Dermis microvascular lymphatic vessel endothelial cell (primary cell): ENCODE data around the gene RNLS. TPM values are rescaled to one million over a fixed set of nuclear protein-coding genes. Genes with fewer than 3 reads are reported as not detected.

Experiments used
- DNase-seq, 2 donors: peaks; one replicate each; pipeline versions ENCODE4 v3.0.0 to v3.0.0-alpha.2; 2010; ENCODE audit warnings: low read depth in 2 of 2
- total RNA-seq: library from RNA; depleted of rRNA; stranded (reverse); fragments of >200 nt; gene quantifications from 2 replicates; pipeline ENCODE4 v1.2.1, GENCODE V29; 2014

Gene RNLS
- total RNA-seq, 1 donor from 2014 or later: 0.39 TPM

GRCh38 chr10:88477343-88478085 lies 105.6 kb downstream of the RNLS start:
- no peak for DNase-seq

DNA sequence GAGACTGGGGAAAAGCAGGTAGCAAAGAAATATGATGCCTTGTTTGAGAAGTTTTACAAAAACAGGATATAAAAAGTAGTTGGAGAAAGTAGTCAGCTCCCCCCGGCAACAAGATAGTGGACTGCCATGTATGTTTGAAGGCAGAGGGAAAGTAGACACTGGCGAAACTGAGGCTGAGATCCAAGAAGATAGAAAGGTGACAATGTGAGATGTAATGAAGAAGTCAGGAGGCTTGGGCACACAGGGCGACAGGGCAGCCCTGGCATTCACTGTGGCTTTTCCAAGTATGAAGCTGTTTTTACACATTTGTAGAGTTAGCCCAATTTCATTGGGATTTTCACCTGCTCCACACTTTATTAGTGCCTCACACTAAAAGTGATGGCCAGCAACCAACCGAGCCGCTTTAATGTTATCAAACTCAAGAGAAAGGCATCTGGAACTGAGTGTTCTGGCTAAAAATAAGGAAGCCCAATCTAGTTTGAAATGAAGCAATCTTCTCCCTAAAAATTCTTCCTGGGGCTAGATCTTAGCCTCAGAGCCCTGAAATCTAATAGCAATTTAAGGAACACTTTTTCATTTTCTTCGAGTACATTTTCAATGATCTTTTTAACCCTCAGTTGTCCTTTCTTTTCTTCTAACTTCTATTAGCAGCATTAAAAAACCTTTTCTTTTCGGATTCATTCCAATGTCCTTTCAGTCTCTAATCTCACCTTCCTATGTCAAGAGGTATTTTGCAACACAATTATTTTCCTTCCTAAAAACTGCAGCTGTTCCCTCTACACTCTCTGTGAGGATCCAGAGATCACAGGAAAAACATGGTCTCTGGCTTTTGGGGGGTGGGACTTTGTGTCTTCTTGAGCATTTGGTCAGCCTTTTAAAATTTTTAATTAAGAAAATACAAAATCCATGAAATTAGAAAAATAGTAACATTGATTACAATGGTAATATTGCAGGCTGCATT lies 108.0 kb downstream of the RNLS start:
- DNase-seq: no peak

GRCh38 chr10:88473989-88474883 lies 108.9 kb downstream of the RNLS start:
- DNase-seq: no peak

DNA sequence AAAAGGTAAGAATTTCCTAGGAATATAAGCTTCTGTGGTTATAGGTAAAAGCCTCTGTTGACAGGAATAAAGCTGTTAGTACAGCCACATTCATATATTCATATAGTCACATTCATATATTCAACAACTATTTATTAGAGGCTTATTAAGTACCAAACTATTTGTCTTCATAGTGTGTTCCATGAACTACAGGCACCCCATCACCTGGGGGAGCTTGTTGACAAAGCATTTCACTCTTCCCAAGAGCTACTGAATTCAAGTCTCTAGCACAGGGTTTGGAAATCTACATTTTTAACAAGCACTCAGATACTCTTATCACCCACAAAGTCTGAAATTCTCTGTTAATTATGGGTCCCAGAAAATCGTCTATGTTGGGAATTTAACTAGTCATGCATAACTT lies 110.6 kb downstream of the RNLS start:
- peak in 1 of 2 donors; percentile 1 for DNase-seq

DNA sequence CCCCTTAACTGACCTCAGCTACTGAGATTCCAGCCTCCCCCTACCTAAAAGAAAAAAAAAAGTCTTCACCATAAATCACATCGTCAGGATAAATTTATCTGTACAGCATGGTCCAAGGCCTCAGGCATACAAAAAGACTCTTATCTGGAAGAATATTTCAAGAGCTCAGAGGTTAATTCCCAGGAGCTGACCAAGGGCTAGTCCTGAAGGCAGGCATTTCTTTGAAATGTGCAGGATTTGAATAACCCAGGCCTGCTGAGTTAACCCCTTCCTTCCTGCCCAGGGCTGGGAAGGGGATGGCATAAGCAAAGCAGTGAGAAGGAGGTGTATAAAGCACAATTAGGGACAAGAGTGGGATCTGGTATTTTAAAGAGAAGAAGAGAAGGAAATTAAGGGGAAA lies 111.2 kb downstream of the RNLS start:
- no peak for DNase-seq

- DNase-seq: no peak
These were observed 115.2 kb downstream of the RNLS start for GRCh38 chr10:88467835-88468485.

GRCh38 chr10:88466786-88467185 lies 116.3 kb downstream of the RNLS start:
- no peak for DNase-seq

DNA sequence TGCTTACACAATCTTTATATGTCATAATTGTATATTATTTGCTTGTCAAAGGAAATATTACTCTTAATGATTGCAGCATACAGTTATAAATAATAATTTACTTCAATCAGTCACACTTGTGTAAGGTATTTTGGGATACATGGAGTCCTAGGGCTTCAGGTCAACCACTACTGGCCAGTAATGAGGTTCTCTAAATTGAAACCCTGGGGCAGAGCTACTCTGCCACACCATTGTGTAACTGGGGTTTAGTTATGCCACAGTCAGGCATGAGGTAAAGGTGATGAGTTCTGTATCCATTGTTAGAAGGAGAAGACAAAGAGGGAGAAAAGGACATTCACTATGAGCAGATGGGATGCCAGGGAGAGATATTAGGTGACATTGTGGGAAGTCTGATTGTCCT lies 117.4 kb downstream of the RNLS start:
- no peak for DNase-seq

DNA sequence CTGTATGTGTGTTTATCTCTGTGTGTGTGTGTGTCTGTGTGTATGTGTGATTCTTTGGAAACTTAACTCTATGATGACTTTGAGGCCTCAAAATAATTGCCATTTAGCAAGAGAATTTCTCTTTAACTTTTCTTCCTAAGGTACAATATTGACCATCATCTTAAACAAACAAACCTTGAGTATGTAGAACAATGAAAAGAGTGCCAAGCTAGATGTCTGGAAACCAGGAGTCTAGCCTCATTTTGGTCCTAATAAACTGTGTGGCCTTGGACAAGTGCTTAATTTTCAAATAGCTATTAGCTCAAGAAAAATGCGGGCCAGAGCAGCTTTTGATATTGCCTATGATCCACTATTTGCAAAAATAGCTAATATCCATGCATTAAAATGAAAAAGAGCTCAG lies 119.3 kb downstream of the RNLS start:
- DNase-seq: no peak

DNA sequence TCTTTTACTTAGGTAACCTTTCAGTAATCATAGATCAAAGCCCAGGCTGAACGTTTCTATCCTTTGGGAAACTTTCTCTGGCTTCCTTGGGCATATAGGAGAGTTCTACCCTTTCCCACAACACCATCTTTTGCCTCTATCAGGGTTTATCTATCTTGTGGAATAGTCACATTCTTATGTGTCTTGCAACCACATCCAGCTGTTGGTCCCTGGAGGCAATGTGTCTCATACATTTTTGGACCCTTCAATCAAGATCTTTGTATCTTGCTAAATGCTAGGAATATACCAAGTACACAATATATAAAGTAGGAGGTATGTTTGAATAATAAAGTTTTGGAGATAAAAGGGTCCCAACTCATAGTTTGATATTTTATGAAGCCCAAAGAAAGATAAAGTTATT lies 121.7 kb downstream of the RNLS start:
- no peak for DNase-seq

- DNase-seq: no peak
These were observed 123.6 kb downstream of the RNLS start for GRCh38 chr10:88459530-88459929.

DNA sequence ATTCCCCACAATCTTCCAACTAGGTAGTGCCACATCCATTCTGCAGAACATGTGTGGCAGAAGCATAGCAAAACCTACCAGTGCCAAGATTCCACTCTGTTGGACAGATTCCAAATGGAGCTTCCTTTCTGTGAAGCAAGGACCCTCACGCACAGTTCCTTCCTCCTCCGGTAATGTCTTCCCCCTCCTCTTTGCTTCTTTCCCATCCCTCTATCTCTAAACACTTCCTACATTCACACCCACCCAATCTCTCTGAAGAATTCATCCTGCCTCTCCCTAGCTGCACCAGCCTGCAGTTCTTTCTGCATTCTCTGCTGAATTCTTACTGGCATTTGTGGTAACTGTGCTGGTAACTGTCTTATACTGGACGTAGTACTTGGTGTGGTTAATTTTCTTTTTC lies 124.9 kb downstream of the RNLS start:
- DNase-seq: no peak

- DNase-seq: no peak
These were observed 125.5 kb downstream of the RNLS start for GRCh38 chr10:88457660-88458059.

DNA sequence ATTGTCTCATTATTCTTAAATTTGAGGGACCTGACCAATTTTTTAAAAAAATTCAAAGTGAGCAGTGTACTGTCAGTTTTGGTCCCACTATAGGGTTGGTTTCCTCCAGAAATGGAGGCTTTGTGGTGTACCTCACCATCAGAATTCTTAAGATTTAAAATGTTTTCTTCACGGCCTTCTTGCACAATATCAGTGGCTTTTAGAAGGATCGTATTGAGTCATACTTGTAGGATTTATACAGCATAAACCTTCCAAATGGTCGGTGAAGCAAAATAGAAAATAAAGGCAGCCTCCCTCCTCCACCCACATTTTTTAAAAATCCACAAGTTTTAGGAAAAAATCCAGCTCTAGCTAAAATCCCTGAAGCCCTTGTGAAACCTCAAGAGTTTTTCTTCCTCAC lies 126.4 kb downstream of the RNLS start:
- DNase-seq: no peak

GRCh38 chr10:88455831-88456230 lies 127.3 kb downstream of the RNLS start:
- DNase-seq: no peak

DNA sequence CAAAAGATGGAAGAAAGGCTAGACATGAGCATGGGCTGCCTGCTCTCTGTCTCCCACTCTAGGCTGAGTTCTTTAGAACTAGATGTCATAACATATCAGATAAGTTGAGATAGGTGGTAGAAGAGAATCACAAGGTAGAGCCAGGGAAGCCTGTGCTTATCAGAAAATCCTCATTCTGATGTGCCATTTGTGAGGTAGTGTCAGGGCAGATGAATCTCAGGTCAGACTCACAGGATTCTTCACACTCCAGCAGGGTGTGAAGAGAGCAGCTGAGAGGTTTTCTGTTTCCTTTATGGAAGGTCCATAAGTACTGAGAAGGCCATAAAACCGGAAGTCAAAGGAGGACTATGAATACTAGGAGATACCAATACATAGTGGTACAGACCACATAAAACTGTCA lies 132.9 kb downstream of the RNLS start:
- DNase-seq: no peak

- no peak for DNase-seq
These were observed 140.4 kb downstream of the RNLS start for GRCh38 chr10:88442716-88443115.

DNA sequence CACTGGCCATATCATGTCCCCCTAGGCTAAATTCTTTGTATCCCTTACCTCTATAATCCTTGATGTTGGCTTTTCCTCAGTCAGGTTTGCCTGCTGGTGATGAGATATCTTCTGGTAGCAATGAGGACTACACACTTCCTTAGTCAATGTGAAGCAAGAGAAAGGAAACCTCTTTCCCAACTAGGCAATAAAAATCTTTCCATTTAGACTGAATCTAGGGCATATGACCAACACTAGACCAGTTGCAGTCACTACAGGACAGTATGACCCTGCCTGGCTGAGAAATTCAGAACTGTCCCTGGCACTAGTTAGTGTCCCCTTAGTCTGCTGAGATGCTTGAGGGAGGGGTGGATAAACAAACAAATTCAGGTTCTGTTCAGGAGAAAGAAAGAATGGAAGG lies 142.6 kb downstream of the RNLS start:
- DNase-seq: no peak

DNA sequence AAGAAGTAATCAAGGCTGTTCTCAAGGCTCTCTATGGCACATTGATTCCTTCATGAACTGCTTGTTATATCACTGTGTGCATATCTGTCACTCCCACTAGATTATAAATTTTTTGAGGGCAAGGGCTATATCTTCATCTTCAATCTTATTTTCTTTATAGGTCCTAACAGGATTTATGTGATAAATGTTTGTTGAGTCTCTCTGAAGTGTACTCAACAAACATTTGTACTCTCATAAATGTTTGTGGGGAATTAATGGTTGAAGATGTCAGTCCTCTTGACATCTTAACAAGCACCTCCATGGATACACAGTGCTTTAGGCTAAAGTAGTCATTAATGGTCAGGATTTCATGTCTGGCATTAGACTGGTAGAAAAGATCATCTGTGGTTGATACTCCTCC lies 143.2 kb downstream of the RNLS start:
- no peak for DNase-seq

- DNase-seq: no peak
These were observed 145.7 kb downstream of the RNLS start for GRCh38 chr10:88437411-88437810.

DNA sequence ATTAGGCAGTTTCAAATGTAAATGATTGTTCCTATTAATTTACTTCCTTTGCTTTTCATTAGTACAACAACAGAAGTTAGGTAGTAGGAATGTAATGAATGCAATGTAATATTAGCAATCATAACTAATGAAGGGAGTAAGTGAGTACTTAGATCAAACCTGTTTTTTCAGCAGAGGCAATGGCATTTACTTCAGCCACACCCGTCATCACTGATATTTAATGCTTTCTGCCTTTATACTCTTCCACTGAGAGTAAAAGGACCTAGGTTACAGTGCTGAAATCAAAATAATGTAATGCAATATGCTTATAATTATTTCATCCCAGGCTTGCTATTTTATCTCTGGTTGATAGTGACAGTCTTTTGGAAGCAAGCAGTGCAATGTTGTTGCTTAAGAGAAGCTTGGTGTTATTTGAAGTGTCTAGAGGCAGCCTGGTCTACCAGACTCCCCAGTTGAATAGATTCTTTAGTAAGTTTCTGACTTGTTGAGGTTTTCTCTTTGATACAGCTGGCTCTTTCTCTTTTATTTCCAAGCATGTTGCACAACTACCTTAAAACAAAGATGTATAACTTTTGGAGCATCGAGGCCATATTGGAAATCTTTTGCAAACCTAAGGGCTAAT lies 149.4 kb downstream of the RNLS start:
- DNase-seq: no peak
